HK-2 (cell line): ENCODE results near the gene RND2.
"Not testable (repeated sequence)": the region's sequence is repeated elsewhere in the genome, so short reads cannot be mapped to it uniquely, and the experiment has no call there.

ENCODE experiments used
- DNase-seq: peaks from one replicate; pipeline ENCODE4 v3.0.0-alpha.2; 2018; ENCODE audit not compliant: unreplicated experiment

The RND2 gene

GRCh38 chr17:43024407-43025289 lies at the start of gene RND2:
TSS of gene RND2 (plus strand) at chr17:43025231. CDS start at chr17:43025348, 117 bp downstream.
- DNase-seq: peak; percentile 61

GRCh38 chr17:42975265-42975664 lies 49.8 kb upstream of the RND2 start:
- DNase-seq: no peak

DNA sequence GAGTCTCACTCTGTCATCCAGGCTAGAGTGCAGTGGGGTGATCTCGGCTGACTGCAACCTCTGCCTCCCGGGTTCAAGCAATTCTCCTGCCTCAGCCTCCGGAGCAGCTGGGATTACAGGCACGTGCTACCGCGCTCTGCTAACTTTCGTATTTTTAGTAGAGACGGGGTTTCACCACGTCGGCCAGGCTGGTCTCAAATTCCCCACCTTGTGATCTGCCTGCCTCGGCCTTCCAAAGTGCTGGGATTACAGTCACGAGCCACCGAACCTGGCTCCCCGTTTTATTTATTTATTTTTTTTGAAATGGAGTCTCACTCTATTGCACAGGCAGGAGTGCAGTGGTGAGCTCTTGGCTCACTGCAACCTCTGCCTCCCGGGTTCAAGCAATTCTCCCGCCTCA lies 49.3 kb upstream of the RND2 start:
- not testable (repeated sequence) for DNase-seq

DNA sequence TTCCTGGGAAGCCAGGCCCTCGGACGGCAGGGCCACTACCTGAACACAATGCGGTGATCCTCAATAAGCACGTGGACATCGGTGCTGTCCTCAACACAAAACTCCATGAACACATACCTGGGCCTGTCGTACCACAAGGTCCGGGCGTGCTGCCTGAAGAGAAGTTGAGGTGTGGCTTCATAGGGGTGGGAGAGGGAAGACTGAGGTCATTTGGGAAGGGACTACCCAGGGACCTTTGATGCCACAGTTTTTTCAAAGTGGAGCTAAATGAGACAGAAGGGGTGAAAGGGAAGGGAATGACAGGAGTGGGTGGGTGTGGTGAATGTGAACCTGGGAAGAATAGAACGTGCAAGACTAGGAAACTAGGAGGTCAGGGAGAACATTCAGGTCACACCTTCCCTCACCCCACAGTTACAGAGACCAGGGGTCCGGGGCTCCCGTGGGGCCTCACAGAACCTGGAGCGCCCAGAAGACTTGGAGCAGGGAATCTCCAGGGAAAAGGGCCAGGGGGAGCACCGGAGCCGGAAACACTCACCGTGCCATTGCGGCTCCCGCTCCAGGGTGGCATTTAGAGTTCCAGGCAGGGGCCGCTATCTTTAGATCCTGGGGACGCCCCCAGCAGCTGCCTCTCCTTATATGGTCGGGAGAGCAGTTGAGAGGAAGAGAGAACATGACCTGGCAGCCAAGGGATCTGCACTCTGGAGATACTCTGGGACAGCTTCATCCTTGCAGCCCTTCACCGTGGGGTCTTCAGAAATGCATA lies 45.3 kb upstream of the RND2 start, which contains the start of gene PTGES3L:
TSS of gene PTGES3L (minus strand) at position 570 of the 763 bp plus-strand sequence. CDS start at position 543, 27 bp downstream.
- DNase-seq: peak; percentile 63

GRCh38 chr17:42980274-42980765 lies 44.7 kb upstream of the RND2 start, which contains the start of gene RUNDC1:
TSS of gene RUNDC1 (plus strand) at chr17:42980565. CDS start at chr17:42980577, 12 bp downstream.
- peak; percentile 89 for DNase-seq

DNA sequence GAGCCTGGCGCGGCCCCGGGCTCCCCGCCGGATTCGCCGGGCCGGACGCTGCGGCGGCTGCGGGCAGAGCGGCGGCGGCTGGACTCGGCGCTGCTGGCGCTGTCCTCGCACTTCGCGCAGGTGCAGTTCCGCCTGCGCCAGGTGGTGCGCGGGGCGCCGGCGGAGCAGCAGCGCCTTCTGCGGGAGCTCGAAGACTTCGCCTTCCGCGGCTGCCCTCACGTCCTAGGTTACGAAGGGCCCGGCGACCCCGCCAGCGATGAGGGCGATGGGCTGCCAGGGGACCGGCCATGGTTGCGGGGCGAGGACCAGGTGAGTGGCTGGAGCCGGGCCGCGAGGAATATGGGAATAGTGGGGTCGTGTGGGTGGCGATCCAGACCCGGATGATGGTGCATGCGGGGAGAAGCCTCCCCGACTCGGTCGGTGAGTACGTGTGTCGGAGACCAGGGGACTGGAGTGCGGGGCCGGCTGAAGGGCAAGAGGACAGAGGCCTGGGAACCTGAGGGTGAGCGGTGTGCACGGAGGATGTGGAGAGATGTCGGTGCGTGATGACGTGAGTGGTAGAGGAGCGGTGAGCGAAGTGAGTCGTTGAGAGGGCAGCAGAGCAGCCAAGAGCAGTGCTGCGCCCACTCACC lies 44.1 kb upstream of the RND2 start:
- DNase-seq: peak; percentile 66

DNA sequence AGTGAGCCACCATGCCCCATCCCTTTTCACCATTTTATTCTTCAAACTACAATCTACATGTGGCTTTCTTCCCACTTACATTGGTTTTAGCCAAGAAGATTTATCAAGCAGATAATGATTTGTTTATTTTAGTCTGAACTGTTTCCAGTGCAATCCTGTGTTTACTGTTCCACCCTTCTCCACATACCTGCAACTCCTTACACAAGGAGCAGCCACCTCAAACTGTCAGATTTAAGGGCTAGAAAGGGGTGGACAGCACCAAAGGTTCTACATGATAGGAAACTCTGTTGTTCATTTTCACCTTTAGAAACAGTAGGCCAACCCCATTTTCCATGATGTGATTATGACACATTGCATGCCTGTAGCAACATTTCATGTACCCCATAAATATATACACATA lies 42.8 kb upstream of the RND2 start:
- DNase-seq: no peak

DNA sequence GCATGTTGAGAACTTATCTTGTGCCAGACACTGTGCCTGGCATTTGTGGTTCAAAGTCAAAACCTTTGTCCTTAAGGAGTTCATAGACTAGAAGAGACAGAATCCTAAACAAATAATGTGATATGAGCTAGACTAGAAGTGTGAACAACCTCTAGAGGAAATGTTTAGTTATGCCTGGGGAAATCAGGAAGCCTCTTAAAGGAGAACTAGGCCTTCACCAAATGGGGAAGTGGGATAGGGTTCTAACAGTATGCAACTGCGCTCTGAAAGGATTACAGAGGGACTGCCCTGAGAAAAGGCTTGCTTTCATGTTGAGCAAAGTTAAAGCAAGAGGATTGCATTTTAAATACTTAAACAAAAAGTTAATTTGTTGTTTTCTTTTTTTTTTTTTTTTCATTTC lies 39.8 kb upstream of the RND2 start:
- DNase-seq: no peak

- no peak for DNase-seq
Measured at GRCh38 chr17:42989141-42989540, 35.9 kb upstream of the RND2 start.

DNA sequence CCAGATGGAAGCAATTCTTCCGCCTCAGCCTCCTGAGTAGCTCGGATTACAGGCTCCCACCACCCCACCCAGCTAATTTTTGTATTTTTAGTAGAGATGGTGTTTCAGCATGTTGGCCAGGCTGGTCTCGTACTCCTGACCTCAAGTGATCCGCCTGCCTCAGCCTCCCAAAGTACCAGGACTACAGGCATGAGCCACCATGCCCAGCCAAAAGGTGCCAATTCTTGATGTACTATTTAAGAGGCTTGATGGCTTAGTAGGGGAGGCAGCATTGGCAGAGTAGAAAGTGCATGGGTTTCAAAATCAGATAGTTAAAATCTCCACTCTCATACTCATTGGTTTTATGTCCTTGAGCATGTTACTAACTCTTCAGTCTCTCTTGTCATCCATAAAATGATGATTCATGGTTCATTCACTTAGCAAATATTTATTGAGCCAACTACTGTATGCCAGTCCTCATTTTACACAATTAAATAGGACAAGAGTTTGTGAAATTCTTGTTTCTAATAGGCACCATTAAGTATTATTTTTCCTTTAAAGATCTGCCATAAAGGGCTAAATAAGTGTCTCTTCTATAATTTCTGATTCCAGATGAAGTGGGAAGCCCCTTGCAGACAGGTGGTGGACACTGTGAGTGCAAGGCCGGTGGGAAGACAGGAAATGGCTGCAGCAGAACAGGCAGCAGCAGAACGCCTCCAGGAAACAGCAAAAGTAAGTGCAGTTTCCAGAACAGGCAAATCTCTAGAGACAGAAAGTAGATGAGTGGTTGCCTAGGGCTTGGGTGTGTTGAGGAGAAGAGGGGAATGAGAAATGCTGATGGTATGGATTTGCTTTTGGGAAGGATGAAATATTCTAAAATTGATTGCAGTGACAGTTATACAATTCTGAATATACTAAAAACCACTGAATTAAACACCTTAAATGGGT lies 35.0 kb upstream of the RND2 start:
- DNase-seq: no peak

DNA sequence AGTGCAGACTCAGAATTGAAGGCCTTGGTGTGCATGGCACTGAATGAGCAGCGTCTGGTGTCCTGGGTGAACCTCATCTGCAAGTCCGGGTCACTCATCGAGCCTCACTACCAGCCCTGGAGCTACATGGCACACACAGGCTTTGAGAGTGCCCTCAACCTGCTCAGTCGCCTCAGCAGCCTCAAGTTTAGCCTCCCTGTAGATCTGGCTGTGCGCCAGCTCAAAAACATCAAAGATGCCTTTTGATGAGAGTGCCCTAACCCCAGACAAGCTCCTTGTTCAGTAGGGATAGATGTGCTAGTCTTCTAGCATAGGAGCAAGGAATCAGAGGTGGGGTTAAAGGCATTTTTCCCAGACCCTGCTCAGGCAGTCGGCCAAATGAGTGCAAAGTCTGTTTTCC lies 33.6 kb upstream of the RND2 start:
- no peak for DNase-seq

DNA sequence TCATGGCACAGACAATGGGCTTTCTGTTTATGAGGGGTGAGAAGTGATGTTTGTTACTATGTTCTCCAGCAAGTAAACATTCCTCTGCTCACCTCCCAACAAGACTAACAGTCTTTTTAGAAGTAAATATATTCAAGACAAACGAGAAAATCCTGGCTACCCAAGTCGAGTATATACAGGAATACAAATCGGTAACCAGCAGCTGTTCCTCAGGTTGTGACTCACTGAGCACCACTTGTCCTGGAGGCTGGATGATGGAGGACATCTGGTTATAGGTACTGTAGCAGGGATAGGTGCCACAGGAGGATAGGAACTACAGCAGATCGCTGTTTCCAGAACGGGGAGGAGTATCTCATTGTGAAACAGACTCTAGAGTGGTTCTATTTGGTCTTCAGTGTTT lies 32.2 kb upstream of the RND2 start:
- no peak for DNase-seq

DNA sequence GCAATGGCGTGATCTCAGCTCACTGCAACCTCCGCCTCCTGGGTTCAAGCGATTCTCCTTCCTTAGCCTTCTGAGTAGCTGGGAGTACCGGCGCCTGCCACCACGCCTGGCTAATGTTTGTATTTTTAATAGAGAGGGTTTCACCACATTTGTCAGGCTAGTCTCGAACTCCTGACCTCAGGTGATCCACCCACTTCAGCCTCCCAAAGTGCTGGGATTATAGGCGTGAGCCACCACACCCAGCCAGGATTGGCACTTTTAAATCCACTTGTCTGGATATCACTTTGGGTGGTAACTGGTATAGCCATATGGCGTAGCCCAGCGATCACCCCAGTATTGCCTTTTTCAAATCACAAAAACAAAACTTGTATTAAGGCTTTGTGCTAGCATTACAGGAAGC lies 31.1 kb upstream of the RND2 start:
- not testable (repeated sequence) for DNase-seq

DNA sequence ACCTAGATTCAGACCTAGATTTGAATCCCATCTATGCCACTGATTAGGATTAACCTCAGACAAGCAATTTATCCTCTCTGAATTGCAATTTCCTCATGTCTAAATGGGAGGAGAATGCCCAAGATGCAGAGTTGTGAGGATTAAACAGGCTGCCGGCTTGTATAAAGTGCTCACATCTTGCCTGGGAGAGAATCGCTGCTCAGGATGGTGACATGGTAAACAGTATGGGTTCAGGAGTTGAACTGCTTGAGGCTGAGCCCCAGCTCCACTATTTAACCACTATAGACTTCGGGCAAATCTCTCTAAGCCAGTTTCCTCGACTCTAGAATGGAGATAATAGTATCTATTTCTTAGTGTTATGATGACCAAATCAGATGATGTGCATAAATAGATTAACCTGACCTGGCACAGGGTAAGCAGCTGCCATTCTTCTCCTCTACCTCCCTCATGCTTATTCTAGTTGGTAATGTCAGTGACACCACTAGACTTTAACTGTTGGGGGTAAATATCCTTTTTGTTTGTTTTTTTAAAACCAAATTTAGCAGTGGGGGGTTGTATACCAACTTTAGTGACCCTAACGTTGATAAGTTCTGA lies 27.5 kb upstream of the RND2 start:
- DNase-seq: no peak

GRCh38 chr17:42997984-42998938 lies 26.8 kb upstream of the RND2 start, which contains the start of gene RPL27:
TSS of gene RPL27 (plus strand) at chr17:42998419. CDS start at chr17:42998751, 332 bp downstream.
- DNase-seq: peak; percentile 97

DNA sequence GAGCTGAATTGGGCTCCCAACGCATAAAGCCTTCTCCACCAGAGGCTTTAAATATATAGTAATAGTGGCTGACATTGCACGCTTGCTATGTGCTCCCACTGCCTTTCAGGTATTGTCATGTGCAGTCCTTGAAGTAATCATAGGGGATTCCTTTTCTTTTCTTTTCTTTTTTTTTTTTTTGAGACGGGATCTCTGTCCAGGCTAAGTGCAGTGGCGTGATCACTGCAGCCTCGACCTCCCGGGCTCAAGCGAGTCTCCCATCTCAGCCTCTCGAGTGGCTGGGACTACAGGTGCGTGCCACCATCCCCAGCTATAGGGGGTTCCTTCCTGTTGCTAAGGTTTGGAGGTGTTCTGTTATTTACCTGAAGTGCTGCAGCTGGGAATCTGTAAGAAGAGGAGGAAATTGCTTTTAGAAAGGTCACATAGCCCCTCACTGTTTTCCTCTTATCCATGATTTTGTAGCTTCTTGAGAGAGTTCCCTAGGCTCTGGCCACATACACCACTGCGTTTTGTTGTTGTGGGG lies 26.0 kb upstream of the RND2 start:
- DNase-seq: no peak

GRCh38 chr17:43000894-43001293 lies 24.1 kb upstream of the RND2 start:
- not testable (repeated sequence) for DNase-seq

- DNase-seq: peak; percentile 67
Measured at GRCh38 chr17:43003542-43004172, 21.4 kb upstream of the RND2 start.
